ENCODE measurements around the gene P2RY4. TPM values are rescaled to one million over a fixed set of nuclear protein-coding genes. Genes with fewer than 3 reads are reported as not detected.

Gene P2RY4
- total RNA-seq = under 1 TPM; 0.20 to 0.35 TPM

DNA sequence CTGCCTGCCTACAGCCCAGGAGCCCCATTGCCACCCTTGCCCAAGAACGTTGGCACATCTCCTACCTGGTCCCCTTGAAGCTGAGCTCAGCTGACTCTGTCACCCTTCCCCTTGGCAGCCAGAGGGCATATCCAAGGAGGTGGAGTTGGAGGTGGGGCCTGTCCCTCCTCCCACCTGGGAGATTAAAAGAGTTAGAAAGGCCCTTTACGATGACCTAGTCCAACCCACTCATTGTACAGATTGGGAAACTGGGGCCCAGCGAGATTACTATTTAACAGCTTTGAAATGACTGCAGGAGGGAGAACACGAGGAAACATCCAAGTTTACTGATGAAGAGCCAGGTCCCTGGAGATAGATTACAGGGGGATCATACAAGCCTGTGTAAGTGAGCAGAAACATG lies at the start of gene P2RY4:
Gene P2RY4, minus strand, starts transcription at position 101 of the 400 bp plus-strand sequence. CDS start 580 bp downstream, outside the sequence.
- intact Hi-C loops (cut with DNase I) = loop anchor here (5.0 kb wide), 1 partner anchor 63 kb away; no protein-coding TSS in a partner anchor
- no peaks in the 10 kb centered on the region for H3K9me3 ChIP-seq
- no peaks in the 10 kb centered on the region for H3K4me1 ChIP-seq
- TF ChIP-seq, protein P1, sequence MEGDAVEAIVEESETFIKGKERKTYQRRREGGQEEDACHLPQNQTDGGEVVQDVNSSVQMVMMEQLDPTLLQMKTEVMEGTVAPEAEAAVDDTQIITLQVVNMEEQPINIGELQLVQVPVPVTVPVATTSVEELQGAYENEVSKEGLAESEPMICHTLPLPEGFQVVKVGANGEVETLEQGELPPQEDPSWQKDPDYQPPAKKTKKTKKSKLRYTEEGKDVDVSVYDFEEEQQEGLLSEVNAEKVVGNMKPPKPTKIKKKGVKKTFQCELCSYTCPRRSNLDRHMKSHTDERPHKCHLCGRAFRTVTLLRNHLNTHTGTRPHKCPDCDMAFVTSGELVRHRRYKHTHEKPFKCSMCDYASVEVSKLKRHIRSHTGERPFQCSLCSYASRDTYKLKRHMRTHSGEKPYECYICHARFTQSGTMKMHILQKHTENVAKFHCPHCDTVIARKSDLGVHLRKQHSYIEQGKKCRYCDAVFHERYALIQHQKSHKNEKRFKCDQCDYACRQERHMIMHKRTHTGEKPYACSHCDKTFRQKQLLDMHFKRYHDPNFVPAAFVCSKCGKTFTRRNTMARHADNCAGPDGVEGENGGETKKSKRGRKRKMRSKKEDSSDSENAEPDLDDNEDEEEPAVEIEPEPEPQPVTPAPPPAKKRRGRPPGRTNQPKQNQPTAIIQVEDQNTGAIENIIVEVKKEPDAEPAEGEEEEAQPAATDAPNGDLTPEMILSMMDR (IDR thresholded peaks at IDR 0.05) = no peak
- DNase-seq = no peak
- H3K27me3 ChIP-seq = no peaks in the 10 kb centered on the region
- H3K9ac ChIP-seq (ENCODE audit: low read depth in 2 of 2, low read length in 2 of 2) = no peak within 1 kb of the TSS
- H3K4me3 ChIP-seq = no peak within 1 kb of the TSS
- no peaks in the 10 kb centered on the region for H3K36me3 ChIP-seq
- H3K27ac ChIP-seq = no peak within 1 kb of the TSS

DNA sequence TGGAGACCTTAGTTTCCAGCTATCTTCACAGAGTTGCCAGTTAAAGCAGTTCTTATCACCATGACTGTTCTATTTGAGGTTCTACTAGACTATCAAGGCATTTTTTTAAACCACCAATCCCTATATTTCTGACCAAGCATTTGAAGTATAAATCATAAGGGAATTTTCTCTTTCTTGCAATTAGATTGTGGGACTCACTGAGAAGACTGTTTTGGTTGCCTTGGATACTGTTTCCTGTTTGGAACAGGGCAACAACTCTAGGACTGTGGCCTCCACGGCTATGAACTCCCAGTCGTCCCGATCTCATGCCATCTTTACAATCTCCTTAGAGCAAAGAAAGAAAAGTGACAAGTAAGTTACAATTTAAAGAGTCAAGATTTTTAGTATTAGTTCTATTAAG lies 41.7 kb upstream of the P2RY4 start:
- H3K27ac ChIP-seq = no peak overlapping the region
- no peaks in the 10 kb centered on the region for H3K4me1 ChIP-seq
- TF ChIP-seq, protein P1 (IDR thresholded peaks at IDR 0.05) = no peak
- H3K36me3 ChIP-seq = no peaks in the 10 kb centered on the region
- H3K9me3 ChIP-seq = no peaks in the 10 kb centered on the region
- no peaks in the 10 kb centered on the region for H3K27me3 ChIP-seq
- no peak overlapping the region for H3K4me3 ChIP-seq
- no peak overlapping the region for H3K9ac ChIP-seq (ENCODE audit: low read depth in 2 of 2, low read length in 2 of 2)
- DNase-seq = no peak
- intact Hi-C loops (cut with DNase I) = no loop called here

DNA sequence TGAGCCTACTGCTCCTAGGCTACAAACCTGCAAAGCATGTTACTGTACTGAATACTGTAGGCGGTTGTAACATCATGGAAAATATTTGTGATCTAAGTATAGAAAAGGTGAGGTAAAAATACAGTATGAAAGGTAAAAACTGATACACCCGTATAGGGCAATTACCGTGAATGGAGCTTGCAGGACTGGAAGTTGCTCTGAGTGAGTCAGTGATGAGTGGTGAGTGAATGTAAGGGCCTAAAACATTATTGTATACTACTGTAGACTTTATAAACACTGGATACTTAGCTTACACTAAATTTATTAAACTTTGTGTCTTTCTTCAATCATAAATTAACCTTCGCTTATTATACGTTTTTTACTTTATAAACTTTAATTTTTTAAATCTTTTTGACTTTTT lies 33.6 kb upstream of the P2RY4 start:
- Histone ChIP-seq H3K27me3 (no peaks in the 10 kb centered on the region), H3K4me3 (no peak overlapping the region), H3K27ac (no peak overlapping the region), H3K9ac (ENCODE audit: low read depth in 2 of 2, low read length in 2 of 2) (no peak overlapping the region), H3K36me3 (no peaks in the 10 kb centered on the region), H3K9me3 (no peaks in the 10 kb centered on the region), H3K4me1 (no peaks in the 10 kb centered on the region)
- intact Hi-C loops (cut with DNase I) = loop anchor here (10.0 kb wide), 1 partner anchor 131 kb away; the partner anchor contains the start of gene GDPD2
- no peak for DNase-seq
- TF ChIP-seq, protein P1 (IDR thresholded peaks at IDR 0.05) = no peak

DNA sequence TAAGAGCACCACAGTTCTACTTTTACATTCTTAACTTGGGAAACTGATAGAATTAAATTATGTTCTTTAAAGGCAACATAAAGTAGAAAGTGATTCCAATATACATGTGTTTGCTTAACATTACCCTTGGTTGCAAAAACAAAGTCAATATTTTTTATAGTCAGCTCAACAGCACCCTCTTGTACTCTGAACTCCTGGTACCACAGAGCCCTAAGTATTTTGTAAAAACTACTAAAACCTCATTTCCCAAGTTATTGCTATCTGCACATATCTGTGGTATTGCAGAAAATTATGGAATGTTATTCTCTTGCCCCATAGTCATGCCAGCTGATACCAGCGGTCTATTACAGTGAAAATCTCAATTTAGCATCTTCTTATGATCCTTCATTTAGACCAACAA lies 32.8 kb upstream of the P2RY4 start:
- H3K27ac ChIP-seq = no peak overlapping the region
- H3K27me3 ChIP-seq = no peaks in the 10 kb centered on the region
- intact Hi-C loops (cut with DNase I) = loop anchor here (10.0 kb wide), 1 partner anchor 132 kb away; the partner anchor contains the start of gene GDPD2
- H3K9me3 ChIP-seq = no peaks in the 10 kb centered on the region
- H3K4me3 ChIP-seq = no peak overlapping the region
- H3K36me3 ChIP-seq = no peaks in the 10 kb centered on the region
- no peak overlapping the region for H3K9ac ChIP-seq (ENCODE audit: low read depth in 2 of 2, low read length in 2 of 2)
- DNase-seq = no peak
- TF ChIP-seq, protein P1 (IDR thresholded peaks at IDR 0.05) = no peak
- H3K4me1 ChIP-seq = no peaks in the 10 kb centered on the region

DNA sequence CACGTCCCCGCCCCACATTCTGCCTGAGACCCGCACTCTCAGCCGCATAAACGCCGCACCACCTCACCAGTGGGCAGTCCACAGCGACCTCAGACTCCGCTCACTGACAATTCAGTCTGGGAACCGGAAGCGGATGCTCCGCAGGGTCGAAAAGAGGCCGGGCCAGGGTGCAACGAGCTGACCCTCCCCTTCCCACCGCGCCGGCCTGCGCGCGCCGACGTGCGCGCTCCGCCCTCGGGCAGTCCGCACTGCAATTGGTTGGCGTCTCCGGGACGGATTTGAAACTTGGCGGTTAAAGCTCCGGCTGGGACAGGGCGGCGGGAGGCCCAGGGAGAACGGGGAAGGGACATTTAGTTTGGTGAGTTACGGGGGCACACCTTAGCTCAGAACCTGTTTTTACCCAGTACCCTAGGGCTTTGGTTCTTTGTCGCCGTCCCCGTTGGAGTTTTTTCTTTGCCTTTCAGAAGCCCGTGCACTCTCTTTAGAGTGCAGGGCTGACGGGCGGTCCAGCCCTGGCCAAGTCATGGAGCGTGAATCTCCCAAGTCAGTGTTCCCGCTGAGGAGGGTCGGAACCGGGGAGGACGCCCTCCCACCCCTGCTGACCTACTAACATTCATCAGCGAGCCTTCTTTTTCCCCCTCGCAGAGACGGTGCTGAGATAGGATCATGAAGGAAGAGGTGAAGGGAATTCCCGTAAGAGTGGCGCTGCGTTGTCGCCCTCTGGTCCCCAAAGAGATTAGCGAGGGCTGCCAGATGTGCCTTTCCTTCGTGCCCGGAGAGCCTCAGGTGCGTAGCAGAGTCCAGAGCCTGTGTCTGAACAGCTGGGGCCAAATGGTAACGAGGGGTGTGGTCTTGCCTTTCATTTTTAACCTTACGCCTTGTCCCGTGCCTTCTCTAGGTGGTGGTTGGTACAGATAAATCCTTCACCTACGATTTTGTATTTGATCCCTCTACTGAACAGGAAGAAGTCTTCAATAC lies 30.1 kb upstream of the P2RY4 start, which contains the start of the genes KIF4A and PDZD11:
Gene KIF4A, plus strand, starts transcription at position 312 of the 978 bp plus-strand sequence. Its CDS starts 355 bp downstream, at position 667.
Gene PDZD11, minus strand, starts transcription at position 135 of the 978 bp plus-strand sequence. CDS start 586 bp downstream, outside the sequence.
- Histone ChIP-seq H3K36me3 (no peaks in the 10 kb centered on the region), H3K27me3 (no peaks in the 10 kb centered on the region), H3K4me1 (no peaks in the 10 kb centered on the region), H3K27ac (no peak within 1 kb of the TSS), H3K9me3 (no peaks in the 10 kb centered on the region), H3K4me3 (peak within 1 kb of the TSS; percentile 51), H3K9ac (ENCODE audit: low read depth in 2 of 2, low read length in 2 of 2) (peak within 1 kb of the TSS; percentile 59 to 60)
- intact Hi-C loops (cut with DNase I) = loop anchor here (10.0 kb wide), 1 partner anchor 135 kb away; the partner anchor contains the start of gene GDPD2
- peak; percentile 84 for DNase-seq
- TF ChIP-seq, protein P1 (IDR thresholded peaks at IDR 0.05) = no peak
